HepG2 (cell line): Measurements from ENCODE around the gene TUBB4B. TPM values are rescaled to one million over a fixed set of nuclear protein-coding genes. Genes with fewer than 3 reads are reported as not detected.
A peak's percentile ranks its signal among the peaks of the same experiment; 100 is the strongest.

Experiments
- ETV5 ChIP-seq: IDR thresholded peaks from 2 replicates; pipeline ENCODE4 v1.6.1; 2018; ENCODE audit warnings: missing biosample characterization, missing genetic modification reagents, inconsistent platforms, borderline replicate concordance
- FOXC1 ChIP-seq: sonication (generic); formaldehyde crosslinking; IDR thresholded peaks from 2 replicates; pipeline ENCODE4 v1.8.0; 2022; ENCODE audit warnings: mild to moderate bottlenecking, missing genetic modification reagents, borderline replicate concordance
- HMG20A ChIP-seq: IDR thresholded peaks from 2 replicates; pipeline ENCODE4 v1.6.1; 2016; ENCODE audit warnings: borderline replicate concordance
- KLF11 ChIP-seq: IDR thresholded peaks from 2 replicates; pipeline ENCODE4 v1.6.1; 2016; ENCODE audit warnings: missing compliant biosample characterization
- MED1 ChIP-seq: sonication (generic); formaldehyde crosslinking; IDR thresholded peaks from 2 replicates; pipeline ENCODE4 v1.4.0; 2020; ENCODE audit warnings: missing genetic modification reagents
- MEF2D ChIP-seq: sonication (generic); formaldehyde crosslinking; IDR thresholded peaks from 2 replicates; pipeline ENCODE4 v1.5.1; 2020; ENCODE audit warnings: mild to moderate bottlenecking, missing genetic modification reagents
- MTA1 ChIP-seq: sonication (generic); formaldehyde crosslinking; IDR thresholded peaks from 2 replicates; pipeline ENCODE4 v1.4.0; 2020; ENCODE audit warnings: missing genetic modification reagents, mild to moderate bottlenecking, borderline replicate concordance
- MXD4 ChIP-seq: IDR thresholded peaks from 2 replicates; pipeline ENCODE4 v1.6.1; 2016; ENCODE audit warnings: mild to moderate bottlenecking, missing biosample characterization, missing genetic modification reagents
- NFKBIZ ChIP-seq: IDR thresholded peaks from 2 replicates; pipeline ENCODE4 v1.6.1; 2018; ENCODE audit warnings: missing genetic modification reagents, missing compliant biosample characterization
- RAD51 ChIP-seq: fragments of 450-650 bp; IDR thresholded peaks from 2 replicates; pipeline ENCODE4 v1.6.1; 2016; ENCODE audit warnings: borderline replicate concordance
- SKI ChIP-seq: fragments of 450-650 bp; IDR thresholded peaks from one replicate; pipeline ENCODE4 v1.6.1; 2018; ENCODE audit warnings: mild to moderate bottlenecking; ENCODE audit not compliant: partially characterized antibody
- YEATS4 ChIP-seq: sonication (generic); formaldehyde crosslinking; IDR thresholded peaks from 2 replicates; pipeline ENCODE4 v1.4.0; 2020; ENCODE audit warnings: missing genetic modification reagents, borderline replicate concordance
- ZNF510 ChIP-seq: sonication (generic); formaldehyde crosslinking; IDR thresholded peaks from 2 replicates; pipeline ENCODE4 v1.4.0; 2020; ENCODE audit warnings: low read depth, mild to moderate bottlenecking, missing genetic modification reagents
- ZNF550 ChIP-seq: sonication (generic); formaldehyde crosslinking; IDR thresholded peaks from 2 replicates; pipeline ENCODE4 v1.4.0; 2020; ENCODE audit warnings: mild to moderate bottlenecking, missing genetic modification reagents, borderline replicate concordance
- ZNF737 ChIP-seq: sonication (generic); formaldehyde crosslinking; IDR thresholded peaks from 2 replicates; pipeline ENCODE4 v1.5.0; 2020; ENCODE audit warnings: missing genetic modification reagents, mild to moderate bottlenecking, borderline replicate concordance
- ZNF776 ChIP-seq: sonication (generic); formaldehyde crosslinking; IDR thresholded peaks from 2 replicates; pipeline ENCODE4 v1.4.0; 2020; ENCODE audit warnings: mild to moderate bottlenecking, missing genetic modification reagents
- polyA plus RNA-seq, 8 experiments: library from polyadenylated mRNA; depleted of rRNA in 3 of 8; stranded (reverse) in 7 of 8; unstranded in 1 of 8; fragments of >200 nt; fragmentation: Illumina TruSeq in 4 of 8; extraction: Trizol in 4 of 8; gene quantifications; 2 replicates each; pipeline versions ENCODE4 v1.2.1 to v1.2.3, GENCODE V29; 2011 to 2016; ENCODE audit warnings: low read depth in 4 of 8, missing spikeins in 1 of 8, mixed read lengths in 1 of 8; ENCODE audit not compliant: insufficient read depth in 1 of 8
- total RNA-seq, 5 experiments: library from RNA; depleted of rRNA; stranded (reverse); fragments of >200 nt; fragmentation: Illumina TruSeq; extraction: Trizol; gene quantifications; 2 replicates each; pipeline ENCODE4 v1.2.3, GENCODE V29; 2016; ENCODE audit warnings: low read depth in 1 of 5
- TF ChIP-seq, protein P1 (sequence below): sonication (generic); formaldehyde crosslinking; IDR thresholded peaks from 2 replicates; pipeline ENCODE4 v1.8.1; 2023; ENCODE audit warnings: mild to moderate bottlenecking, missing genetic modification reagents, borderline replicate concordance
- TF ChIP-seq, protein P2 (sequence below): sonication (generic); formaldehyde crosslinking; IDR thresholded peaks from 2 replicates; pipeline ENCODE4 v1.4.0; 2020; ENCODE audit warnings: mild to moderate bottlenecking, missing genetic modification reagents, borderline replicate concordance
- TF ChIP-seq, protein P3 (sequence below): sonication (generic); formaldehyde crosslinking; IDR thresholded peaks from 2 replicates; pipeline ENCODE4 v1.9.0; 2021; ENCODE audit warnings: missing genetic modification reagents, borderline replicate concordance
- TF ChIP-seq, protein P4 (sequence below): sonication (generic); formaldehyde crosslinking; IDR thresholded peaks from 2 replicates; pipeline ENCODE4 v1.8.1; 2023; ENCODE audit warnings: missing genetic modification reagents, mild to moderate bottlenecking, borderline replicate concordance

TUBB4B gene
- total and polyA plus RNA-seq, 2 of the 13 experiments (the other 11 are each of a cell fraction or from before 2014, with no cell fraction given), result 182 to 412 TPM

DNA sequence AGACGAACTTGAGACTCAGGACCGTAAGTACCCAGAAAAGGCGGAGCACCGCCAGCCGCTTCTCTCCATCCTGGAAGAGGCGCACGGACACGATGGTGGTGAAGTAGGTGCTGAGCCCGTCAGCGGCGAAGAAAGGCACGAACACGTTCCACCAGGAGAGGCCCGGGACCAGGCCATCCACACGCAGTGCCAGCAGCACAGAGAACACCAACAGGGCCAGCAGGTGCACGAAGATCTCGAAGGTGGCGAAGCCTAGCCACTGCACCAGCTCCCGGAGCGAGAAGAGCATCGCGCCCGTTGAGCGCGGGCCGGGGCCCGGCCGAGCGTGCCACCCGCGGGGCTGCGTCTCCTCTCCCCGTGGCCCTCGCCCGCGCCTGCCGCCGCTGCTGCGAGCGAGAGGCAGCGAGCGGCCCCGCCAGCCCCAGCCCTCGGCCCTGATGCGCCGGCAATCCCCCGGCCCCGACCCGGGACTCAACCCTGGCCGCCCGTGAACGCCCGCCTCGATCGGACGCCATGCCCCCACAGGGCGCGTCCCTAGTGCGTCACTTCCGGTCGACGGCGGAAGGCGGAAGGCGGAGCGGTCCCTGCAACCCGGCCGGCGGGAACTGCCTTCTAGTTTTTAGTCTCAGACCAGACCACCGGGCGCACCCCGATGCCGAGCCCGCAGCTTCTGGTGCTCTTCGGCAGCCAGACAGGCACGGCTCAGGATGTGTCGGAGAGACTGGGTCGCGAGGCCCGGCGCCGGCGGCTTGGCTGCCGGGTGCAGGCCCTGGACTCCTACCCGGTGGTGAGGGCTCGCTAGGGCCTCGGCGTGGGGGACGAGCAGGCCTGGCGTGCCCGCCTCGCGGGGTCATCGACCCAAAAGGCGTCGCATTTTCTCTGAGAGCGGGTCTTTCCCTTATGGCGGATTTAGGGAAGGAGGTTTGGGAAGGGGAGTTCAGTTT, 35.7 kb upstream of the TUBB4B start, which contains the start of the genes NDOR1 and TMEM203 (continued):
- TF ChIP-seq, protein P1, sequence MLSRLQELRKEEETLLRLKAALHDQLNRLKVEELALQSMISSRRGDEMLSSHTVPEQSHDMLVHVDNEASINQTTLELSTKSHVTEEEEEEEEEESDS (CRISPR knock-in tag), result no peak
- peak; percentile 83 for TF ChIP-seq ETV5 (CRISPR knock-in tag)
- TF ChIP-seq ZNF550 (CRISPR knock-in tag), result no peak
- no peak for TF ChIP-seq MTA1 (CRISPR knock-in tag)
- TF ChIP-seq MXD4, result peak; percentile 87
- 0 out of 2 replicates have a peak, but pooled peaks have one; percentile 8 for TF ChIP-seq FOXC1 (CRISPR knock-in tag)
- TF ChIP-seq RAD51, result no peak
- TF ChIP-seq, protein P2, sequence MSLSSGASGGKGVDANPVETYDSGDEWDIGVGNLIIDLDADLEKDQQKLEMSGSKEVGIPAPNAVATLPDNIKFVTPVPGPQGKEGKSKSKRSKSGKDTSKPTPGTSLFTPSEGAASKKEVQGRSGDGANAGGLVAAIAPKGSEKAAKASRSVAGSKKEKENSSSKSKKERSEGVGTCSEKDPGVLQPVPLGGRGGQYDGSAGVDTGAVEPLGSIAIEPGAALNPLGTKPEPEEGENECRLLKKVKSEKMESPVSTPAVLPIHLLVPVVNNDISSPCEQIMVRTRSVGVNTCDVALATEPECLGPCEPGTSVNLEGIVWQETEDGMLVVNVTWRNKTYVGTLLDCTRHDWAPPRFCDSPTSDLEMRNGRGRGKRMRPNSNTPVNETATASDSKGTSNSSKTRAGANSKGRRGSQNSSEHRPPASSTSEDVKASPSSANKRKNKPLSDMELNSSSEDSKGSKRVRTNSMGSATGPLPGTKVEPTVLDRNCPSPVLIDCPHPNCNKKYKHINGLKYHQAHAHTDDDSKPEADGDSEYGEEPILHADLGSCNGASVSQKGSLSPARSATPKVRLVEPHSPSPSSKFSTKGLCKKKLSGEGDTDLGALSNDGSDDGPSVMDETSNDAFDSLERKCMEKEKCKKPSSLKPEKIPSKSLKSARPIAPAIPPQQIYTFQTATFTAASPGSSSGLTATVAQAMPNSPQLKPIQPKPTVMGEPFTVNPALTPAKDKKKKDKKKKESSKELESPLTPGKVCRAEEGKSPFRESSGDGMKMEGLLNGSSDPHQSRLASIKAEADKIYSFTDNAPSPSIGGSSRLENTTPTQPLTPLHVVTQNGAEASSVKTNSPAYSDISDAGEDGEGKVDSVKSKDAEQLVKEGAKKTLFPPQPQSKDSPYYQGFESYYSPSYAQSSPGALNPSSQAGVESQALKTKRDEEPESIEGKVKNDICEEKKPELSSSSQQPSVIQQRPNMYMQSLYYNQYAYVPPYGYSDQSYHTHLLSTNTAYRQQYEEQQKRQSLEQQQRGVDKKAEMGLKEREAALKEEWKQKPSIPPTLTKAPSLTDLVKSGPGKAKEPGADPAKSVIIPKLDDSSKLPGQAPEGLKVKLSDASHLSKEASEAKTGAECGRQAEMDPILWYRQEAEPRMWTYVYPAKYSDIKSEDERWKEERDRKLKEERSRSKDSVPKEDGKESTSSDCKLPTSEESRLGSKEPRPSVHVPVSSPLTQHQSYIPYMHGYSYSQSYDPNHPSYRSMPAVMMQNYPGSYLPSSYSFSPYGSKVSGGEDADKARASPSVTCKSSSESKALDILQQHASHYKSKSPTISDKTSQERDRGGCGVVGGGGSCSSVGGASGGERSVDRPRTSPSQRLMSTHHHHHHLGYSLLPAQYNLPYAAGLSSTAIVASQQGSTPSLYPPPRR (CRISPR knock-in tag), result no peak
- no peak for TF ChIP-seq ZNF510
- TF ChIP-seq ZNF776 (CRISPR knock-in tag), result peak; percentile 49; the same call in 1 of the 2 replicates
- no peak for TF ChIP-seq ZNF737 (CRISPR knock-in tag)
- no peak for TF ChIP-seq HMG20A (CRISPR knock-in tag)
- TF ChIP-seq, protein P3, sequence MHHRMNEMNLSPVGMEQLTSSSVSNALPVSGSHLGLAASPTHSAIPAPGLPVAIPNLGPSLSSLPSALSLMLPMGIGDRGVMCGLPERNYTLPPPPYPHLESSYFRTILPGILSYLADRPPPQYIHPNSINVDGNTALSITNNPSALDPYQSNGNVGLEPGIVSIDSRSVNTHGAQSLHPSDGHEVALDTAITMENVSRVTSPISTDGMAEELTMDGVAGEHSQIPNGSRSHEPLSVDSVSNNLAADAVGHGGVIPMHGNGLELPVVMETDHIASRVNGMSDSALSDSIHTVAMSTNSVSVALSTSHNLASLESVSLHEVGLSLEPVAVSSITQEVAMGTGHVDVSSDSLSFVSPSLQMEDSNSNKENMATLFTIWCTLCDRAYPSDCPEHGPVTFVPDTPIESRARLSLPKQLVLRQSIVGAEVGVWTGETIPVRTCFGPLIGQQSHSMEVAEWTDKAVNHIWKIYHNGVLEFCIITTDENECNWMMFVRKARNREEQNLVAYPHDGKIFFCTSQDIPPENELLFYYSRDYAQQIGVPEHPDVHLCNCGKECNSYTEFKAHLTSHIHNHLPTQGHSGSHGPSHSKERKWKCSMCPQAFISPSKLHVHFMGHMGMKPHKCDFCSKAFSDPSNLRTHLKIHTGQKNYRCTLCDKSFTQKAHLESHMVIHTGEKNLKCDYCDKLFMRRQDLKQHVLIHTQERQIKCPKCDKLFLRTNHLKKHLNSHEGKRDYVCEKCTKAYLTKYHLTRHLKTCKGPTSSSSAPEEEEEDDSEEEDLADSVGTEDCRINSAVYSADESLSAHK (CRISPR knock-in tag), result no peak
- TF ChIP-seq, protein P4, sequence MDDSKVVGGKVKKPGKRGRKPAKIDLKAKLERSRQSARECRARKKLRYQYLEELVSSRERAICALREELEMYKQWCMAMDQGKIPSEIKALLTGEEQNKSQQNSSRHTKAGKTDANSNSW (CRISPR knock-in tag), result no peak
- TF ChIP-seq MEF2D, result no peak
- peak; percentile 42; the same call in 1 of the 2 replicates for TF ChIP-seq MED1 (CRISPR knock-in tag)
- 0 out of 2 replicates have a peak, but pooled peaks have one; percentile 39 for TF ChIP-seq KLF11 (CRISPR knock-in tag)
- no peak for TF ChIP-seq SKI
- TF ChIP-seq NFKBIZ (CRISPR knock-in tag), result peak; percentile 73; the same call in 1 of the 2 replicates
- peak; percentile 82 for TF ChIP-seq YEATS4 (CRISPR knock-in tag)
